ENCODE results near the gene LRRC25. TPM values are rescaled to one million over a fixed set of nuclear protein-coding genes. Genes with fewer than 3 reads are reported as not detected.
A peak's percentile ranks its signal among the peaks of the same experiment; 100 is the strongest.

LRRC25 gene
- total RNA-seq, 1 donor from 2014 or later: not detected

- FAIRE-seq (no peak), DNase-seq (ENCODE audit: low read depth) (no peak)
- H3K4me3 ChIP-seq (ENCODE audit: low read depth, low read length): no peak overlapping the region
- H3K36me3 ChIP-seq (ENCODE audit: control insufficient read depth, insufficient read depth, low read length): no peaks in the 10 kb centered on the region
- TF ChIP-seq CTCF (IDR thresholded peaks at IDR 0.05; ENCODE audit: insufficient read depth, low read length, severe bottlenecking): no peak
- no peaks in the 10 kb centered on the region for H3K27me3 ChIP-seq (ENCODE audit: control insufficient read depth, insufficient read depth, low read length)
These were observed 24.0 kb upstream of the LRRC25 start for GRCh38 chr19:18421371-18421959.

DNA sequence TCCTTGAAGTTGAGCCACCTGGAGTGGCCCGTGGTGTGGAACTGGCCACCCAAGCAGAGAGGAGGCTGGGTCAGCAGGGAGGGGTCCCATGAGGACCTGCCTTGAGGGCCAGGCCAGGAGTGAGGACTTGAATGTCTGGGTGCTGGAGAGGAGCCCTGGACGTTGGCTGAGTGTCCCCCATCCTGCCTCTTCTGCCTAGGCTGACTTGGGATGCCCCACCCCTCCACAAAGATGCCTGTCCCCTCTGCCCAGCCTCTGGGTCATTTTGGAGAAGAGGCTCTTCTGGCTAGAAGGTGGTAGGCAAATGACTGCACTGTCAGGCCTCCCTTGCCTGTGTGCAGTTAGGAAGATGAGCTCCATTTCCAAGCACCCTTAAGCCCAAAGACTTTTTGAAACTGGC is 23.5 kb upstream of the LRRC25 start:
- Histone ChIP-seq H3K27me3 (ENCODE audit: control insufficient read depth, insufficient read depth, low read length) (no peaks in the 10 kb centered on the region), H3K36me3 (ENCODE audit: control insufficient read depth, insufficient read depth, low read length) (no peaks in the 10 kb centered on the region), H3K4me3 (ENCODE audit: low read depth, low read length) (no peak overlapping the region)
- TF ChIP-seq CTCF (IDR thresholded peaks at IDR 0.05; ENCODE audit: insufficient read depth, low read length, severe bottlenecking): no peak
- FAIRE-seq (no peak), DNase-seq (ENCODE audit: low read depth) (no peak)

- TF ChIP-seq CTCF (IDR thresholded peaks at IDR 0.05; ENCODE audit: insufficient read depth, low read length, severe bottlenecking): no peak
- DNase-seq (ENCODE audit: low read depth) (no peak), FAIRE-seq (no peak)
- H3K27me3 ChIP-seq (ENCODE audit: control insufficient read depth, insufficient read depth, low read length): no peaks in the 10 kb centered on the region
- peak overlapping the region; percentile 59 for H3K4me3 ChIP-seq (ENCODE audit: low read depth, low read length)
- H3K36me3 ChIP-seq (ENCODE audit: control insufficient read depth, insufficient read depth, low read length): no peaks in the 10 kb centered on the region
These were observed 22.5 kb upstream of the LRRC25 start for GRCh38 chr19:18419699-18420460.

DNA sequence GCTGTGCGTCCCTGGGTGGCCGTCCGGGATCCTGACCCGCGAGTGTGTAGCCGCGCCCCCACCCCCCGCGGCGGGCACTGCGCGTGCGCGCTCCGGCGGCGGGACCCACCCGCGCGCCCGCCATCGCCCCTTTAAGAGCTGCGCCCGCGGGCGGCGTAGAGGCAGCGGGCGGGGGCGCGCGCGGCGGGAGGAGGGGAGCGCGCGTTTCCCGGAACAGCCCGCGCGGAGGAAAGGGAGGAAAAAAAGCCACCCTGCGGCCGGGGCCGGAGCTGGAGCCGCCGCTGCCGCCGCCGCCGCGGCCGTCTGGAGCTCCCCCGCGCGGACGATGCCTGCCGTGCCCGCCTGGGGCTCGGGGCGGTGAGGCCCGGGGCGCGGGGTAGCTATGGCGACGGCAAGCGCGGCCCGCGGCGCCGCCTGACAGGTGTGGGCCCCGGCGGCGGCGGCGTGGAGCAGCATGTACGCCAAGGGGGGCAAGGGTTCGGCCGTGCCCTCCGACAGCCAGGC is 21.8 kb upstream of the LRRC25 start, which contains the start of gene SSBP4:
Gene SSBP4 (plus strand): TSS at position 204 of the 504 bp plus-strand sequence. CDS start 251 bp downstream, at position 455.
- Histone ChIP-seq H3K4me3 (ENCODE audit: low read depth, low read length) (peak within 1 kb of the TSS; percentile 59), H3K27me3 (ENCODE audit: control insufficient read depth, insufficient read depth, low read length) (no peaks in the 10 kb centered on the region), H3K36me3 (ENCODE audit: control insufficient read depth, insufficient read depth, low read length) (no peaks in the 10 kb centered on the region)
- DNase-seq (ENCODE audit: low read depth): no peak
- TF ChIP-seq CTCF (IDR thresholded peaks at IDR 0.05; ENCODE audit: insufficient read depth, low read length, severe bottlenecking): no peak
- FAIRE-seq: no peak

DNA sequence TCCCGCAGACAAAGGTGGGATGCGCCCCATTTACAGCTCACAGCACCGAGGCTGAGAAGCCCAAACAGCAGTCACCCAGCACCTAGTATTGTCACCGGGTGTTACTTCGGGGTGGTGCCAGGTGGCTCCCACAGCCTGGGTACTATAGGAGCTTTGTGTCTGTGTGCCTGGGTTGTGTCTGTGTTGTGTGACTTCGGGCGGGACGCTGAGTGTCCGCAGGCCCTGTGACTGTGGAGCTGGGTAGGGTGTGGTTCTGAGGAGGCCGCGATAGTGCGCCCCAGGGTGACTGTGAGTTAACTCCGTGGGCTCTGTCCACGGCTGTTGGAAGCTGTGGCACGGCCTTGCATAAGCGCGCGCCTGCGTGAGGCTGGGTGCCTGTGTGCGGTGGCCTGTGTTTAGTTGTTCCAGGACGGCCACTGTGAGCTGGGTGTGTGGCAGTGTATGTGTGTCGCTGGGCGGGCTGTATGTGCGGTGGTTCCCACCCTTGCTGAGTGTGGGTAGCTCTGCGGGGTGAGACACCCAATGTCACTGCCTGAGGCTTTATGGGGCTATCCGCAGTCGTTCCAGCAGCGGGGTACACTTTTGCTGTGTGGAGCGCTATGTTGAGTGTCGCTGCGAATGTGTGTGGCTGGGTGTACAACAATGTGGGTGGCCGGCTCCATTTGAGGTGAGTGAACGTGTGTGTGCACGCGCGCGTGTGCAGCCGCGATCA is 21.2 kb upstream of the LRRC25 start:
- Histone ChIP-seq H3K27me3 (ENCODE audit: control insufficient read depth, insufficient read depth, low read length) (no peaks in the 10 kb centered on the region), H3K36me3 (ENCODE audit: control insufficient read depth, insufficient read depth, low read length) (no peaks in the 10 kb centered on the region), H3K4me3 (ENCODE audit: low read depth, low read length) (peak overlapping the region; percentile 59)
- TF ChIP-seq CTCF (IDR thresholded peaks at IDR 0.05; ENCODE audit: insufficient read depth, low read length, severe bottlenecking): no peak
- FAIRE-seq: no peak
- no peak for DNase-seq (ENCODE audit: low read depth)

All from bronchial epithelial cell (primary cell).